Pancreas (tissue), 10 donors: ENCODE results near the gene RASSF4. TPM values are rescaled to one million over a fixed set of nuclear protein-coding genes. Genes with fewer than 3 reads are reported as not detected.

Experiments used
- ATAC-seq, 4 donors: fragments of 200-7000 bp; cut with Tn5 transposase; one replicate each; pipeline versions ENCODE4 v1.8.0 to v1.9.1; 2020; ENCODE audit warnings: mild to moderate bottlenecking in 4 of 4, moderate library complexity in 4 of 4
- DNase-seq, 6 donors: peaks; one replicate each; pipeline ENCODE4 v3.0.0-alpha.2; 2020
- FAIRE-seq: peaks from 2 replicates; lab custom pipeline; 2012; peaks lifted over from hg19 to GRCh38; lab: Jason Lieb, UNC
- H3K27ac ChIP-seq, 4 donors: fragments of 200-600 bp; sonication (generic); 1 replicate in 3 of 4; 2 replicates in 1 of 4; pipeline versions ENCODE4 v1.5.0 to v1.8.0; 2020
- H3K27me3 ChIP-seq, 4 donors: fragments of 200-600 bp; one replicate each; pipeline ENCODE4 v1.8.0; 2021
- H3K36me3 ChIP-seq, 3 donors: fragments of 200-600 bp; sonication (generic) in 1 of 3; one replicate each; pipeline versions ENCODE4 v1.5.0 to v1.8.0; 2020 to 2021
- H3K4me1 ChIP-seq, 3 donors: fragments of 200-600 bp; one replicate each; pipeline ENCODE4 v1.8.0; 2021
- H3K4me3 ChIP-seq, 4 donors: fragments of 200-600 bp; sonication (generic) in 2 of 4; one replicate each; pipeline versions ENCODE4 v1.5.0 to v1.8.0; 2020 to 2021
- H3K9me3 ChIP-seq, 4 donors: fragments of 200-600 bp; one replicate each; pipeline ENCODE4 v1.8.0; 2021
- WGBS, 2 donors: extraction: QIAGEN DNeasy Blood & Tissue Kit; methylation state at CpG; one replicate each; pipeline ENCODE4 v1.1.7; 2013; 5-methylcytosine and 5-hydroxymethylcytosine counted together
- intact Hi-C, 3 donors: fragments of 100-400 bp; cut with DNase I; formaldehyde crosslinking; loops; one replicate each; pipeline versions ENCODE4 v1.11.1 to v1.14.2; 2022
- polyA plus RNA-seq, 2 donors: library from polyadenylated mRNA; stranded (reverse); fragments of 200-250 nt; gene quantifications; one replicate each; pipeline ENCODE4 v1.2.3, GENCODE V29; 2013
- total RNA-seq, 6 donors: library from RNA; stranded (reverse); fragmentation: NEBNext Ultra II Directional in 4 of 6; extraction: Animal tissue kit (Norgen Biotek cat#: 25700) in 4 of 6; gene quantifications; one replicate each; pipeline versions ENCODE4 v1.2.1 to v1.2.4, GENCODE V29; 2021 to 2023
- TF ChIP-seq, protein P1 (sequence below), 4 donors: fragments of 200-600 bp; sonication (generic) in 3 of 4; IDR thresholded peaks; one replicate each; pipeline versions ENCODE4 v1.5.0 to v1.8.0; 2021; ENCODE audit warnings: antibody characterized with exemption in 4 of 4
- donor health status: healthy with polysubstance abuse.
- donor health status: DM: no; HTN: no; CAD: no; lungs with moderate emphysema.
- donor health status: DM: no; HTN: no; CAD: no.
- donor health status: control.
- donor health status: control.
- donor health status: Bipolar disorder and iron deficiency.
- donor health status: DM: yes; HTN: yes; CAD: no.
- donor health status: DM: no; HTN: no; CAD: no.
- donor health status: DM: no; HTN: no; CAD: no.
- donor health status: DM: yes; HTN: yes; CAD: no.

Gene RASSF4
- total and polyA plus RNA-seq, 8 donors, result 13.9 to 100 (median 37.8) TPM

DNA sequence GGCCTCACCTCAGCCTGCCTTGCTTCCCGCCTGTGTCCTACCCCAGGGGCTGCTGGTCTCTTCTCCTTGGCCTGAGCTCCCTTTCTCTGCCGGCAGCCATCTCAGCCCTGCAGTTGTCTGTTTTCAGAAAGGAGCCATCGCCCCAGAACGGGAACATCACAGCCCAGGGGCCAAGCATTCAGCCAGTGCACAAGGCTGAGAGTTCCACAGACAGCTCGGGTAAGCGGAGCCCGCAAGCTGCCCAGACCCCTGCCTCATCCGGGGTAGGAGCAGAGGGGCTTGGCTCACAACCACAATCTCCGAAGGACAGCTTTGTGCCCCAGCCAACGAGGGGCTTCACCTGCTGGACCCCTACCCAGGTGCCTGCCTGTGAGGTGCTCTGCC is 24.3 kb downstream of the RASSF4 start:
- intact Hi-C loops, result no loop called here
- no peak overlapping the region for H3K27ac ChIP-seq
- no peak overlapping the region for H3K4me3 ChIP-seq
- DNase-seq (peak in 1 of 6 donors; percentile 63), FAIRE-seq (no peak), ATAC-seq (no peak)
- peaks cover 33 to 61% (median 39%) of the 10 kb centered on the region in 3 donors for H3K4me1 ChIP-seq
- peaks cover 0 to 5% (median 0%) of the 10 kb centered on the region in 3 donors for H3K36me3 ChIP-seq
- WGBS, 2 donors, result 90 to 92% methylated on average over 10 of the region's 10 CpGs
- no peaks in the 10 kb centered on the region for H3K9me3 ChIP-seq
- no peaks in the 10 kb centered on the region for H3K27me3 ChIP-seq
- TF ChIP-seq, protein P1, sequence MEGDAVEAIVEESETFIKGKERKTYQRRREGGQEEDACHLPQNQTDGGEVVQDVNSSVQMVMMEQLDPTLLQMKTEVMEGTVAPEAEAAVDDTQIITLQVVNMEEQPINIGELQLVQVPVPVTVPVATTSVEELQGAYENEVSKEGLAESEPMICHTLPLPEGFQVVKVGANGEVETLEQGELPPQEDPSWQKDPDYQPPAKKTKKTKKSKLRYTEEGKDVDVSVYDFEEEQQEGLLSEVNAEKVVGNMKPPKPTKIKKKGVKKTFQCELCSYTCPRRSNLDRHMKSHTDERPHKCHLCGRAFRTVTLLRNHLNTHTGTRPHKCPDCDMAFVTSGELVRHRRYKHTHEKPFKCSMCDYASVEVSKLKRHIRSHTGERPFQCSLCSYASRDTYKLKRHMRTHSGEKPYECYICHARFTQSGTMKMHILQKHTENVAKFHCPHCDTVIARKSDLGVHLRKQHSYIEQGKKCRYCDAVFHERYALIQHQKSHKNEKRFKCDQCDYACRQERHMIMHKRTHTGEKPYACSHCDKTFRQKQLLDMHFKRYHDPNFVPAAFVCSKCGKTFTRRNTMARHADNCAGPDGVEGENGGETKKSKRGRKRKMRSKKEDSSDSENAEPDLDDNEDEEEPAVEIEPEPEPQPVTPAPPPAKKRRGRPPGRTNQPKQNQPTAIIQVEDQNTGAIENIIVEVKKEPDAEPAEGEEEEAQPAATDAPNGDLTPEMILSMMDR (IDR thresholded peaks at IDR 0.05), result no peak

GRCh38 chr10:44984671-44985101 is 25.1 kb downstream of the RASSF4 start:
- DNase-seq, result peak in 4 of 6 donors; percentile 10 to 67 (median 28)
- intact Hi-C loops, result no loop called here
- no peak for FAIRE-seq
- Histone ChIP-seq H3K27me3 (no peaks in the 10 kb centered on the region), H3K9me3 (no peaks in the 10 kb centered on the region), H3K4me3 (no peak overlapping the region), H3K27ac (peak overlapping the region in 1 of 4 donors; percentile 55), H3K36me3 (peaks cover 0 to 5% (median 0%) of the 10 kb centered on the region in 3 donors), H3K4me1 (peaks cover 29 to 55% (median 31%) of the 10 kb centered on the region in 3 donors)
- no peak for ATAC-seq
- 93 to 96% methylated on average over 13 to 15 of the region's 15 CpGs for WGBS, 2 donors
- TF ChIP-seq, protein P1 (IDR thresholded peaks at IDR 0.05), result no peak

DNA sequence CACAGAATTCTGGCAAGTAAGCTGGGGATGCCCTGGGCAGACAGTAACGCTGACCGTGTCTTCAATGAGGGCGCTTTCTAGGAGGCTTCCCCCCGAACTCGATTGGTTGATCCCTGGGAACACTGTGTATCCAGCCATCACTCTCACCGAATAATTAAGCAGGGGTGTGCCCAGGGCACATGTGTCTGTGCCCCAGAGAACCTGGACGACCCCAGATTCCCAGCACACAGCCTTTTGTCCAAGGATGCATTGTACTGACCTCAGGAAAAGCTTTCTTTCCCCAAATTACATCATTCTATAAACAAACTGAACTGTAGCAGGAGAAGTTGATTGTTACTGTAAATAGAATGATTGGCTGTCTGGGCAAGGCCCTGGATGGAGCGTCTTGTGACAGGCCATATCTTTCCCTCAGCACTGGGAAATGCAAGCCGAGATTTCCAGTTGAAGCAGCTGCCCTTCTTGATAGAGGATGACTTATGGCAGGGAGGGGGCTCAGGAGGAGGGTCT is 25.6 kb downstream of the RASSF4 start:
- ATAC-seq (peak in 3 of 4 donors; percentile 8 to 29 (median 17)), DNase-seq (peak in 4 of 6 donors; percentile 12 to 39 (median 36)), FAIRE-seq (no peak)
- Histone ChIP-seq H3K9me3 (no peaks in the 10 kb centered on the region), H3K36me3 (peaks cover 0 to 5% (median 0%) of the 10 kb centered on the region in 3 donors), H3K27me3 (no peaks in the 10 kb centered on the region), H3K27ac (peak overlapping the region in 2 of 4 donors; percentile 34 to 55), H3K4me3 (no peak overlapping the region), H3K4me1 (peaks cover 26 to 53% (median 29%) of the 10 kb centered on the region in 3 donors)
- TF ChIP-seq, protein P1 (IDR thresholded peaks at IDR 0.05), result no peak
- intact Hi-C loops, result no loop called here
- WGBS, 2 donors, result 59 to 65% methylated on average over 9 of the region's 9 CpGs

- no peak for FAIRE-seq
Observed at GRCh38 chr10:44986179-44986578, 26.6 kb downstream of the RASSF4 start.

More at GRCh38 chr10:44986179-44986578, 26.6 kb downstream of the RASSF4 start:
- Histone ChIP-seq H3K4me1 (peaks cover 22 to 50% (median 29%) of the 10 kb centered on the region in 3 donors), H3K27ac (peak overlapping the region in 1 of 4 donors; percentile 55), H3K4me3 (no peak overlapping the region), H3K27me3 (no peaks in the 10 kb centered on the region), H3K36me3 (peaks cover 0 to 5% (median 0%) of the 10 kb centered on the region in 3 donors), H3K9me3 (no peaks in the 10 kb centered on the region)
- DNase-seq (peak in 1 of 6 donors; percentile 5), ATAC-seq (no peak)
- intact Hi-C loops, result no loop called here
- WGBS, 2 donors, result 94% methylated on average over 3 of the region's 3 CpGs
- TF ChIP-seq, protein P1 (IDR thresholded peaks at IDR 0.05), result no peak
